Dermis blood vessel endothelial cell (primary cell): ENCODE measurements around the gene LMOD2. TPM values are rescaled to one million over a fixed set of nuclear protein-coding genes. Genes with fewer than 3 reads are reported as not detected.
A peak's percentile ranks its signal among the peaks of the same experiment; 100 is the strongest.

ENCODE experiments used
- DNase-seq: peaks from one replicate; pipeline ENCODE4 v3.0.0; 2010
- total RNA-seq: library from RNA; depleted of rRNA; stranded (reverse); fragments of >200 nt; gene quantifications from 2 replicates; pipeline ENCODE4 v1.2.3, GENCODE V29; 2014

The LMOD2 gene
- total RNA-seq, 1 donor from 2014 or later: not detected

GRCh38 chr7:123673752-123674398 lies 18.2 kb downstream of the LMOD2 start:
- no peak for DNase-seq

DNA sequence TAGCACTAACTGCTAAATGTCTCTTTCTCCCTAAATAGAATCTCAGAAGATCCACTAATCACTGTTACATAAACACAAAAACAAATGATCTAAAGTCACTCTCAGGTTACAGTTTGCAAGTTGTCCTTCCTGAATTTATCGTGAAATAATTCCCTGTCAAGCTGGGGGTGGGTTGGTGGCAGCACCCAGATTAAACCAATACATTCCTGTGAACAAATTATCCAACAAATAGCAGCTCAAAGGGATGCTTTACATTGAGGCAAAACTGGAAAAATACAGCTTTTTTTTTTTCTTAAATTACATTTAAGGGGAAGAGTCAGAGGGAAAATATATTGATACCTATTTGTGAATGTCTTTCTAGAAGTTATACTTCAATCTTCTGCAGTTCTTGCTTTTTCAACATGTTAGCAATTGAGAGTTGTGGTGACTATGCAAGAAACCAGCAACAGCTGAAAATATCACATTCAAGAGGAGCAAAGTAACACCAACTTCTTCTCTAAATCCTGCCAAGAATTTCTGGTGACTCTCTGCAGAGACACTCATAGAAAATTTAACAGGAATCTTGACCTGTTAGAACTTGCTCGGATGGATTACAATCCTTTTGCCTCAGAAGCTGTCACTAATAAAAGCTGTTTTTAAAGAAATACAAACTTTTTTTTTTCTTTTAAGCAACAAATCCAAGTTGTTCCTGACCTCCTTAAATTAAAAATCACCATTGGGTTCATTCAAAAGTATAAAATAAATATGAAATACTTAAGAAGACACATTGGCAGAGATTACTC lies 18.9 kb downstream of the LMOD2 start:
- DNase-seq: no peak

DNA sequence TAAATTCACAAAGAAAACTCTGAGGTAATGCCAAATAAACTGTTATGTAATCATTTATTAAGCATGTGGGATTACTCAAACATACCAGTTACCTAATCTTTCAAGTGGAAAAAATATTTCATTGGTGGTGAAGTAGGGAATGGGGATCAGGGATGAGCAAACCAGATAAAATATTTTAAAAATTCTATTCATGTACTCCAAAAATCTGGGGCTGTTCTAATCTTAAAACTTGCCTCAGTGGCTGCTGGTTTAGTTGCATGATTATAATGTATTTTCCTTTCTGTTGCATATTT lies 19.5 kb downstream of the LMOD2 start:
- no peak for DNase-seq

DNA sequence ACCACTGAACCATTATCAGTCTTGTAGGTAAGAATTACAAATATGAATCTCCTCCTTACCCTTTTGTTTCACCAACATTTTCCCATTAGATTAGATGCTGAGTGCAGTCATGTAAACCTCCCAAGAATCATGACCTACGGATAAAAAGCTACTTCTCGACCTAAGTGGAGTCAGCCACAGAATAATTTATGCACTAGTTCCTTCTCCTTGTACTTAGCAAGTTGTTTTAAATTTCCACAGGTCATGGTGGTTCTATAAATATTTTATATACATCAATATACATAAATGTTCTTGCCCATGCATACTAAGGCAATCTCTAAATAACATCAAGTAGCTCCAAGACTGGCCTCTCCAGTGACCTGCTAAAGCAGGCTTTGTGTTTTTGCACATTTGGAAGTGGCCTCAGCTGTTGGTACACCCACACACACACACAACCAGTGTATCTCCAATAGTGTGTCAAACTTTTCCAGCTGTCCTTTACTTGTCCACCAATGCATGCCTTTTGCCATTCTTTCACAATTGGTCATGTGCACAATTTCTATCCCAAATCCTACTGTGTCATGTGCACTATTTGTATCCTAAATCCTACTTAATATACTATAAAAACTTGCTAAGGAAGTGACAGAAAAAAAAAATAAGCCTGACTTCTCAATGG lies 21.5 kb downstream of the LMOD2 start:
- no peak for DNase-seq

GRCh38 chr7:123679614-123680013 lies 23.9 kb downstream of the LMOD2 start:
- no peak for DNase-seq

DNA sequence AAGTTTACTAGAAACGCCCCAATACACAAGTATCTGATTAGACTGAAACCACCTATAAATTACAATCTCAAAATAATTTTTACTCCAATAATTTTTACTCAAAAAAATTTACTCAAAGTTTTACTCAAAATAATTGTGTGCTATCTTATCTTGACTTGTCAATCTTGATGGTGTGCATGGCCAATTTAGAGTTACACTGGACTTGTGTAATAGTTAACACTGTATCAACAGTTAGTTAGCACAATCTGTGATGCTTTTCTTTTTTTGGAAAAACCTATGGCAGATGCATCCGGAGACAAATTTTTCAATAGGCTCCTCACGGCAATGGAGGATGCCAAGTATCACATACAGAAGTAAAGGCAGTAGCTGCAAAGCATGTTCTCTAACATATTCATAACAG lies 24.9 kb downstream of the LMOD2 start:
- DNase-seq: no peak

DNA sequence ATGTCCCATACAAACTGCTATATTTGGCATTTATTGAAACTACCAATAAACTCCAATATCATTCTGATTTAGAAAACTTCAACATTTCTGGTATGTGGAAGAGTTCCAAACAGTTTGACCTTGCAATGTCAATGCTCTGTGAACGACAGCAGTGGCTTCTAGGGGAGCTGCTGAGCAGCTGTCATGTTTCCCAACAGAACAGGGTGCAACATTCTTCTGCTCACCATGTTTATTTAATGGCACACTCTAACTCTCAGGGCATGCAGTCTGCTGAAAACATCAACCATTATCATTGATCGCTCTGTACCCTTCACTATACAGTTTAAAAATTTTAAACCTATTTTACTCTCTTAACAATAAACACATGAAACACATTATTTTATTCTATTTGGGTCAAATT lies 25.9 kb downstream of the LMOD2 start:
- DNase-seq: no peak

GRCh38 chr7:123682690-123683089 lies 27.0 kb downstream of the LMOD2 start:
- peak; percentile 71 for DNase-seq

GRCh38 chr7:123687161-123687560 lies 31.5 kb downstream of the LMOD2 start:
- no peak for DNase-seq

GRCh38 chr7:123687727-123688126 lies 32.1 kb downstream of the LMOD2 start:
- DNase-seq: no peak

- DNase-seq: no peak
Observed at GRCh38 chr7:123689250-123689649, 33.6 kb downstream of the LMOD2 start.

- DNase-seq: no peak
Observed at GRCh38 chr7:123690550-123690949, 34.9 kb downstream of the LMOD2 start.

GRCh38 chr7:123692471-123692877 lies 36.8 kb downstream of the LMOD2 start:
- no peak for DNase-seq

DNA sequence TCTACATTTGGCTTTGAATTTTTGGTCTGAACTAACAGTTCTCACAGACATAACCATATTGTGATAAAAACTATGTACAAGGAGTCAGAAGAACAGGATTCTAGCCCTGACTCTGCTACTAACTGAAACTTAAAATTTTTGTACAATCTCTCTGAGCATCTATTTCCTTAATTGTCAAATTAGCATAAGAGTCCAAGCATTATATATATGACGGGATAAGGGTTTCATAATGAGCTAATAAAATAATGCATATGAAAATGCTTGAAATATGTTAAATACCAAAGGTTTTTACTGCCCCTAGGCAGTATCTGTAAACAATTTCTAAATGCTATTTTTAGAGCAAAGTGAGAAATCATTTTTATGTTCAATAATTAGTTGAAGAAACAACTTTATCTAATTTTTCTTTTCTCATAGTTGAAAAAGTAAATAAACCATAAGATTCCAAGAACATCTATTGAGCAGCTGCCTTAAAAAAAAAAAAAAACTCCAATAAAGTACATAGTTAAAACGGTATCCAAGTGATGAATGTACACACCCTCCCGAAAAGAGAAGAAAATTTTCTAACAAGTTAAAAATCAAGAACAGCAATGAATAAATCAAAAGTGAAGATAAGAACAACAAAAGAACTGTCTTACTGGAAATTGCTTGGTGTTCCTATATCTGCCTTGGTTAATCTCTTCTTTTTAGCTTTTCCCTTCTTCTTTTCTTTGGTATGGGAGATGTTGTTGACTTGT lies 40.4 kb downstream of the LMOD2 start:
- DNase-seq: no peak

DNA sequence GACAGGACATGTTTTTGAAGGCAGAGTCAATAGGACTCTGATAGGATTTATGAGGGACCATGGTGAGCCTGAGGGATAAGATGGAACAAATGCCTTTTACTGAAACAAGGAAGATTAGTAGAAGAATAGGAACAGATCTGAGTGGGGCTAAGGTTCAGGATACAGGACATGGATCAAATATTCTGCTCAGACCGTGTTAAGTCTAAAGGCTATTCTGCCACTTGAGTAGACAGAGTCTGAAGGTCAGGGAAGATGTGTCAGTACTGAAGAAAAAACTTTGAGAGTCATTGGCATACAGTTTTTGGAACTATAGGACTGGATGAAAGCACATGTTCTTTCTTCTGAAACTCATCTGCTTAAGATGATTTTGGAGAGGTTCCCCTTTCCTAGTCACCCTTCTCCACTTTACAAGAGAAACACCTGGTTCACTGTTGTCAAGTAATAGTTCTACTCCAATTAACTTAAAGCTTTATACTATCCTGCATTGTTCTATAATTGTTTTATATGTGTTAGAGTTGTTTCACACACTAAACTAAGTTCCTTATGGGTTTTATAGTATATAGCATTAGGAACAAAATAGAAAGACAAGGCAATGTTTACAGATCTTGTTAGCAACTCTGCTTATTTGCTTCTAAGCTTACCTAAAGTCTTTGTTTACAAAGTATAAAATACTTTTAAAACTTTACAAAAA lies 49.7 kb downstream of the LMOD2 start:
- DNase-seq: no peak

GRCh38 chr7:123709525-123709924 lies 53.9 kb downstream of the LMOD2 start:
- no peak for DNase-seq

DNA sequence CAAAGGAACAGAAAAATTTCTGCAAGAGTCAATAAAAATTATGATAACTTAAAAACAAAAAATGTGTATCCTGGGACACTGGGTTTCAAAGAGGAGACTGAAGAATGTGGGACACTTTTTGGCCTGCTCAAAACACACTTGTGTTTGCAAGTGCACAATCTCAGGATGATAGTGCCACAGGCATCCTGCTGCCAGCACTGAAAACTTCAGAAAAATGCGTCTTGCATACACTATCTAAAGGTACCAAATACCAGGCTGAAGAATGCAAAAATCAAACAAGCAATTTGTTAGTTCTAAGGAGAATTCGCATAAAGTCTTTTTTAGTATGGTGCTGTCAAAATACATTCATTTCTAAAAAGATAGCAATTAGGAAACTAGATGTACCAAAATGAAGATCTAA lies 55.0 kb downstream of the LMOD2 start:
- no peak for DNase-seq

DNA sequence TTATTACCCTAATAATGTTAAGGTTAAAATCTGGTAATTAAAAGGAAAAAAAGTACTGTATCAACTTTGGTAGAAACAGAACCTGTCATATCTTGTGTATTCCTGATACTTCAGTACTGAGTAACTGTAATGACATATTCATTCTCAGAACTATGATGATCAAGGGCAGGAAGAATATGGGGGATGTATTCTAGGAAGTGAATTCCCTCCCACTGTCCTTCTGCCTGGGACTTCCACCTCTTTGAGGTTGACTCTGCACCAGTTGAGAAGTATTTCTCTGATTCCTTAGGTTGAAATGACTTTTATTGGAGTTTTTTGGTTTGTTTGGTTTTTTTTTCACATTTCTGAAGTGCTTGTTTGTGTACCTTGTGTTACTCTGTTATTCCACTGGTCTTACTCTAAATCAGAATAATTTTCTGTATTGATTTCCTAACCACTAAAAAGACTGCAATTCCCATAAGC lies 56.2 kb downstream of the LMOD2 start:
- DNase-seq: no peak

- DNase-seq: no peak
Observed at GRCh38 chr7:123712619-123713018, 57.0 kb downstream of the LMOD2 start.
